Nephron progenitor cell (in vitro differentiated cells): ENCODE data around the gene KCNAB3.

Experiments
- DNase-seq: peaks from one replicate; pipeline ENCODE4 v3.0.0; 2021
- H3K27ac Mint-ChIP-seq: 2 replicates; pipeline ENCODE4 v1.8.0; 2021; ENCODE audit warnings: mild to moderate bottlenecking, moderate library complexity, mixed read lengths
- H3K27me3 Mint-ChIP-seq: 2 replicates; pipeline ENCODE4 v1.8.0; 2021; ENCODE audit warnings: mild to moderate bottlenecking, low read depth, mixed read lengths; ENCODE audit not compliant: poor library complexity
- H3K36me3 Mint-ChIP-seq: 2 replicates; pipeline ENCODE4 v1.8.0; 2021; ENCODE audit warnings: low read depth, mixed read lengths
- H3K4me1 Mint-ChIP-seq: 2 replicates; pipeline ENCODE4 v1.8.0; 2021; ENCODE audit warnings: mixed read lengths
- H3K4me3 Mint-ChIP-seq: 2 replicates; pipeline ENCODE4 v1.8.0; 2021; ENCODE audit warnings: mild to moderate bottlenecking, moderate library complexity, mixed read lengths
- H3K9me3 Mint-ChIP-seq: 2 replicates; pipeline ENCODE4 v1.8.0; 2021; ENCODE audit warnings: mild to moderate bottlenecking, moderate library complexity, mixed read lengths
- TF ChIP-seq, protein P1 (sequence below): fragments of 200-600 bp; sonication (generic); IDR thresholded peaks from 2 replicates; pipeline ENCODE4 v1.5.0; 2021; ENCODE audit warnings: antibody characterized with exemption

Gene KCNAB3

DNA sequence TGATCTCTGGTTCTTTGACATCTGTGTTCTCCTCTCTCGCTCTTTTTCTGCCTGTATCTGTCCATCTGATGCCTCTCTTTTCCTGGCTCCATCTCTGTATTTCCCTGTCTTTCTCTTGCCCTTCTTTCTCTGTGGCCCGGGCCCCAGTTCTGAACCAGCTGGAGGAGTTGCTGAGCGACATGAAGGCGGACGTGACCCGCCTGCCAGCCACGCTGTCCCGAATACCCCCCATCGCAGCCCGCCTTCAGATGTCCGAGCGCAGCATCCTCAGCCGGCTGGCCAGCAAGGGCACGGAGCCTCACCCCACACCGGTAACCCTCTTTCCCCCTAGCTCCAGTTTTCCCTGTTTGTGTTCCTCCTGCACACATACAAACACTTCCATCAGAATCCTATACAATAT is 19.4 kb downstream of the KCNAB3 start:
- peaks cover 6% of the 10 kb centered on the region for H3K27me3 Mint-ChIP-seq
- TF ChIP-seq, protein P1, sequence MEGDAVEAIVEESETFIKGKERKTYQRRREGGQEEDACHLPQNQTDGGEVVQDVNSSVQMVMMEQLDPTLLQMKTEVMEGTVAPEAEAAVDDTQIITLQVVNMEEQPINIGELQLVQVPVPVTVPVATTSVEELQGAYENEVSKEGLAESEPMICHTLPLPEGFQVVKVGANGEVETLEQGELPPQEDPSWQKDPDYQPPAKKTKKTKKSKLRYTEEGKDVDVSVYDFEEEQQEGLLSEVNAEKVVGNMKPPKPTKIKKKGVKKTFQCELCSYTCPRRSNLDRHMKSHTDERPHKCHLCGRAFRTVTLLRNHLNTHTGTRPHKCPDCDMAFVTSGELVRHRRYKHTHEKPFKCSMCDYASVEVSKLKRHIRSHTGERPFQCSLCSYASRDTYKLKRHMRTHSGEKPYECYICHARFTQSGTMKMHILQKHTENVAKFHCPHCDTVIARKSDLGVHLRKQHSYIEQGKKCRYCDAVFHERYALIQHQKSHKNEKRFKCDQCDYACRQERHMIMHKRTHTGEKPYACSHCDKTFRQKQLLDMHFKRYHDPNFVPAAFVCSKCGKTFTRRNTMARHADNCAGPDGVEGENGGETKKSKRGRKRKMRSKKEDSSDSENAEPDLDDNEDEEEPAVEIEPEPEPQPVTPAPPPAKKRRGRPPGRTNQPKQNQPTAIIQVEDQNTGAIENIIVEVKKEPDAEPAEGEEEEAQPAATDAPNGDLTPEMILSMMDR, result no peak
- no peak overlapping the region for H3K4me3 Mint-ChIP-seq
- H3K36me3 Mint-ChIP-seq, result peaks cover 32% of the 10 kb centered on the region
- DNase-seq, result no peak
- no peak overlapping the region for H3K27ac Mint-ChIP-seq
- no peaks in the 10 kb centered on the region for H3K9me3 Mint-ChIP-seq
- H3K4me1 Mint-ChIP-seq, result peaks cover 22% of the 10 kb centered on the region

DNA sequence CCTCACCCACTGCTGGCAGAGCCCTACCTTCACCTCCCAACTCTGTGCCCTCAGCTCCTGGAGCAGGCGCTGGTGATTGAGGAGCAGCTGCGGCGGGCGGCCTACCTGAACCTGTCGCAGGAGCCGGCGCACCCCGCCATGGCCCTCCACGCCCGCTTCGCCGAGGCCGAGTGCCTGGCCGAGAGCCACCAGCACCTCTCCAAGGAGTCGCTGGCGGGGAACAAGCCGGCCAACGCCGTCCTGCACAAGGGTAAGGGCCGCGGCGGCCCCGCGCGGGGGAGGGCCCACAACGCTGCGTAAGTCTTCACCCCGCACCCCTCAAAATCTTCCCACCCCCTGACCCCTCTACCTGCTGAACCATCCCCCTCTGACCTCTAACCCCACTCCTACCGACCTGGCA is 20.6 kb downstream of the KCNAB3 start:
- TF ChIP-seq, protein P1, result no peak
- peaks cover 21% of the 10 kb centered on the region for H3K4me1 Mint-ChIP-seq
- no peaks in the 10 kb centered on the region for H3K9me3 Mint-ChIP-seq
- H3K4me3 Mint-ChIP-seq, result no peak overlapping the region
- peaks cover 4% of the 10 kb centered on the region for H3K27me3 Mint-ChIP-seq
- peaks cover 44% of the 10 kb centered on the region for H3K36me3 Mint-ChIP-seq
- no peak overlapping the region for H3K27ac Mint-ChIP-seq
- DNase-seq, result no peak

DNA sequence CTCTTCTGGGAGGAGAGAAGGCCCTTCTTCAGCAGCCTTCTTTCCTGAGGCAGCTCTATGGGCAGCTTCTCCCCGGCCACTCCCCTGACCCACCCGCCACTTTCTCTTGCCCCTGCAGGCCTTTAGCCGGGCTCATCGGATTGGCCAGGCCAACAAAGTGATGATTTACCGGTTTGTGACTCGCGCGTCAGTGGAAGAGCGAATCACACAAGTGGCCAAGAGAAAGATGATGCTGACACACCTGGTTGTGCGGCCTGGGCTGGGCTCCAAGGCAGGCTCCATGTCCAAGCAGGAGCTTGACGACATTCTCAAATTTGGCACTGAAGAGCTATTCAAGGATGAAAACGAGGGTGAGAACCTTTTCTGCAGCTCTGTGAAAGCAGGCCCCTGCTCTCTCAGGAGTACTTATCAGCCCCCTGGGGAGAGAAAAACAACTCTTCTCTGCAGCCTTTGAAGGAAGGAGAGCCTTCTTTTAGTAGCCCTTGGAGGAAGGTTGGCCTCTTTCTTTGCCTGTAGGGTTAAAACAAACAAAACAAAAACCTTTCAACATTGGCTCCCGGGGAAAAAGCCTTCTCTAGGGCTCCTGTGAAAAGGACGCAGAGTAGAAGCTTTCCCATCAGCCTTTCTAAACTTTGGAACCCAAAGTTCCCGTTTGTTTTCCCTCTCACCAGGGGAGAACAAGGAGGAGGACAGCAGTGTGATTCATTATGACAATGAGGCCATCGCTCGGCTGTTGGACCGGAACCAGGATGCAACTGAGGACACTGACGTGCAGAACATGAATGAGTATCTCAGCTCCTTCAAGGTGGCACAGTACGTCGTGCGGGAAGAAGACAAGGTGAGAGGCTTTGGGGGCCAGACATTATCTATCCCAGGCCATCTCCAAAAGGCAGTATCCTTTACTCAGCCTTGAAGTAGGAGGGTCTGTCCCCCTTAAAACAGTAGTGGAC is 26.2 kb downstream of the KCNAB3 start:
- H3K4me3 Mint-ChIP-seq, result peak overlapping the region; percentile 62
- TF ChIP-seq, protein P1, result no peak
- no peak for DNase-seq
- peaks cover 25% of the 10 kb centered on the region for H3K4me1 Mint-ChIP-seq
- H3K36me3 Mint-ChIP-seq, result peaks cover 73% of the 10 kb centered on the region
- peaks cover 3% of the 10 kb centered on the region for H3K27me3 Mint-ChIP-seq
- H3K9me3 Mint-ChIP-seq, result no peaks in the 10 kb centered on the region
- peak overlapping the region; percentile 86 for H3K27ac Mint-ChIP-seq

DNA sequence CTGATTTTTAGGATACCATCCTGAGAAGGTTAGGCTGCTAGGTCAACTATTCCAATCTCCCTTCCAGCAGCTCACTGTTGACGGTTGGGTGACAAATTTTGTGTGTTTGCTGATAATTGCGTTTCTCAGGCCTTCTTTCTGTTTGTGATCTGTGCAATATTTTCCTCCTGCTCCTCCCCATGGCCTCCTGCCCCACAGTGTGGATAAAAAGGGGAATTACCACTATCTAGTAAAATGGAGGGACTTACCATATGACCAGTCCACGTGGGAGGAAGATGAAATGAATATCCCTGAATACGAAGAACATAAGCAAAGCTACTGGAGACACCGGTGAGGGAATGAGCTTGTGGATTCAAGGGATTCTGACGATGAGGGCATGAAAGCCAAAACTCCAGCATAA is 31.9 kb downstream of the KCNAB3 start:
- Mint-ChIP-seq H3K27me3 (peaks cover 3% of the 10 kb centered on the region), H3K4me3 (no peak overlapping the region), H3K4me1 (peaks cover 11% of the 10 kb centered on the region), H3K27ac (no peak overlapping the region), H3K36me3 (peaks cover 87% of the 10 kb centered on the region), H3K9me3 (no peaks in the 10 kb centered on the region)
- no peak for DNase-seq
- TF ChIP-seq, protein P1, result no peak

DNA sequence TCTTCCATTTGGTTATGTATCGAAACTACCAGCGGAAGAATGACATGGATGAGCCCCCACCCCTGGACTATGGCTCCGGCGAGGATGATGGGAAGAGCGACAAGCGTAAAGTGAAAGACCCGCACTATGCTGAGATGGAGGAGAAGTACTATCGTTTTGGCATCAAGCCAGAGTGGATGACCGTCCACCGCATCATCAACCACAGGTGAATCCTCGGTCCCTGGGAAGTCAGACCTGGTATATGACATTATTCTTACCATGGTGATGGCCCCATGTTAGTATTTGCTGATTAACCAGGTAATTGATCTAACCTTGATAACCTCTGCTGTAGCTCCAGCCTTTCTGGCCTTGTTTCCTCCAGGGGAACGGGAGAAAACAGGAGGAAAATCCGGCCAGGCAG is 32.6 kb downstream of the KCNAB3 start:
- TF ChIP-seq, protein P1, result no peak
- Mint-ChIP-seq H3K36me3 (peaks cover 83% of the 10 kb centered on the region), H3K4me3 (no peak overlapping the region), H3K27ac (peak overlapping the region; percentile 78), H3K4me1 (peaks cover 6% of the 10 kb centered on the region), H3K27me3 (peaks cover 3% of the 10 kb centered on the region), H3K9me3 (no peaks in the 10 kb centered on the region)
- no peak for DNase-seq

DNA sequence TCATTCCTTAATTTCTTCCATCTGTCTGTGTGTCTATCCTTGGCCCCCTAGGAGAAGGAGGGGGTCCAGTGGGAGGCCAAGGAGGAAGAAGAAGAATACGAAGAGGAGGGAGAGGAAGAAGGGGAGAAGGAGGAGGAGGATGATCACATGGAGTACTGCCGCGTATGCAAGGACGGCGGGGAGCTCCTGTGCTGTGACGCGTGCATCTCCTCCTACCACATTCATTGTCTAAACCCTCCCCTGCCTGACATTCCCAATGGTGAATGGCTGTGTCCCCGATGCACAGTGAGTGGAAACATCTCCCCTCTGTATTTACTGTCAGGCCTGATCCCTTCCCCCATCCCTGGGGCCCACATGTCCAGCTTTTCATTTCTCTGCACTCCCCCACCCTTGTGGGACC is 34.8 kb downstream of the KCNAB3 start:
- peaks cover 4% of the 10 kb centered on the region for H3K27me3 Mint-ChIP-seq
- peaks cover 80% of the 10 kb centered on the region for H3K36me3 Mint-ChIP-seq
- peak overlapping the region; percentile 10 for H3K27ac Mint-ChIP-seq
- TF ChIP-seq, protein P1, result no peak
- peaks cover 6% of the 10 kb centered on the region for H3K4me1 Mint-ChIP-seq
- DNase-seq, result no peak
- no peak overlapping the region for H3K4me3 Mint-ChIP-seq
- H3K9me3 Mint-ChIP-seq, result no peaks in the 10 kb centered on the region
